KMS-11 (cell line): ENCODE data around the gene STK38L.

Experiments used
- H2AFZ ChIP-seq: fragments of 200-600 bp; sonication (generic); 2 replicates; pipeline ENCODE4 v1.6.1; 2016; ENCODE audit warnings: antibody characterized with exemption, mixed run types, low read depth
- H3K27ac ChIP-seq: fragments of 200-600 bp; sonication (generic); 2 replicates; pipeline ENCODE4 v1.6.1; 2016; ENCODE audit warnings: mild to moderate bottlenecking, mixed run types
- H3K27me3 ChIP-seq: fragments of 200-600 bp; sonication (generic); 2 replicates; pipeline ENCODE4 v1.6.1; 2017; ENCODE audit warnings: mild to moderate bottlenecking, low read depth, mixed run types, moderate library complexity; ENCODE audit not compliant: insufficient read depth
- H3K36me3 ChIP-seq: fragments of 200-600 bp; sonication (generic); 2 replicates; pipeline ENCODE4 v1.6.1; 2017; ENCODE audit warnings: mild to moderate bottlenecking, mixed run types; ENCODE audit not compliant: insufficient read depth
- H3K4me1 ChIP-seq: fragments of 200-600 bp; sonication (generic); 2 replicates; pipeline ENCODE4 v1.6.1; 2016; ENCODE audit warnings: mild to moderate bottlenecking, low read depth, mixed run types; ENCODE audit not compliant: poor library complexity, severe bottlenecking
- H3K4me2 ChIP-seq: fragments of 200-600 bp; sonication (generic); 2 replicates; pipeline ENCODE4 v1.7.0; 2016; ENCODE audit warnings: mild to moderate bottlenecking, mixed run types
- H3K4me3 ChIP-seq: fragments of 200-600 bp; sonication (generic); IDR thresholded peaks from 2 replicates; pipeline ENCODE4 v1.6.1; 2017; ENCODE audit warnings: low read depth, low read length, mixed read lengths; ENCODE audit not compliant: insufficient read depth
- H3K79me2 ChIP-seq: fragments of 200-600 bp; sonication (generic); 2 replicates; pipeline ENCODE4 v1.6.1; 2016; ENCODE audit warnings: low read depth, mixed run types; ENCODE audit not compliant: insufficient read depth
- H3K9ac ChIP-seq: fragments of 200-600 bp; sonication (generic); 2 replicates; pipeline ENCODE4 v1.6.1; 2016; ENCODE audit warnings: mild to moderate bottlenecking, mixed run types
- H4K20me1 ChIP-seq: fragments of 200-600 bp; sonication (generic); 2 replicates; pipeline ENCODE4 v1.6.1; 2016; ENCODE audit warnings: mild to moderate bottlenecking, mixed run types; ENCODE audit not compliant: insufficient read depth
- CTCF ChIP-seq: fragments of 200-600 bp; sonication (generic); conservative IDR thresholded peaks from 2 replicates; pipeline ENCODE4 v1.6.1; 2017; ENCODE audit warnings: low read depth, mild to moderate bottlenecking, antibody characterized with exemption, low read length, moderate library complexity, mixed read lengths

Gene STK38L

DNA sequence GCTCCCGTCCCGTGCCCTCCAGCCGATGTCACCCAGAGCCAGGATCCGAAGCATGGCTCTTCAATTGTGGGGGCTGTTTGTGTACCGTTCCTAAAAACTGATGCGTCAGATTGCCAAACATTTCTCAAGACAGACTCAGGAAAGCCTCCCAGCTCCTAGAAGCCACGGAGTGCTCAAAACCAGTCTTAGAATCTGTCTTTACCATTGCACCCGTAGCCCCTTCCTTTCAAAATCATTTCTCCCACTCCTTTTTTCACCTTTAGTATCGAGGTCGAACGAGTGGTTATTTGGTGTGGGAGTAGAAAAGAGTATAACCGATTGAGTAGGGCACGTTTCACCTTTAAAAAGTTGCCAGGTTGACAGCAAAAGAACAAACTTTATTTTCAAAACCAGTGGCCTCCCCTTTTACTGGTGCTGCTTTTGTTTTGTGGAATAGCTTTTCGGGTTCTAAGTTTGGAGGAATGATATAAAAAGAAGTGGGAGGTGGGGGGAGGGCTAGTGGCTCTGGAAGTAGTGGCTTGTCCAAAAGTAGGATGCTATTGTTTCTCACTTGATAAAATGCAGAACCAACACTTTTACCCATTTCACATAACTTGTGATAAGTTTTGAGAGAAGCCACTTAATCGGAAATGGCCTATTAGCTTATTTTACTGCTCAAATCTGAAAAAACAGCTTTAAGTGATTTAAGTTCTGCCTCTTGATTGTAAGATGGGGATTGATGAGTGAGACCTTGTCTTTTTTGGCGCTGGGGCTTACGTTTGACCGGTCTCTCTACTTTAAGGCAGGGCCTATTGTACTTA, 803 bp downstream of the STK38L start:
- H3K9ac ChIP-seq: peak overlapping the region; percentile 68
- H2AFZ ChIP-seq: peak overlapping the region; percentile 93
- H4K20me1 ChIP-seq: no peaks in the 10 kb centered on the region
- no peak for TF ChIP-seq CTCF
- peaks cover 48% of the 10 kb centered on the region for H3K79me2 ChIP-seq
- H3K27ac ChIP-seq: peak overlapping the region; percentile 62
- peaks cover 36% of the 10 kb centered on the region for H3K4me1 ChIP-seq
- H3K4me2 ChIP-seq: peak overlapping the region; percentile 84
- no peak overlapping the region for H3K4me3 ChIP-seq
- H3K27me3 ChIP-seq: no peaks in the 10 kb centered on the region
- no peaks in the 10 kb centered on the region for H3K36me3 ChIP-seq

GRCh38 chr12:27246141-27246540, 2.1 kb downstream of the STK38L start:
- no peaks in the 10 kb centered on the region for H4K20me1 ChIP-seq
- H2AFZ ChIP-seq: no peak overlapping the region
- peaks cover 36% of the 10 kb centered on the region for H3K4me1 ChIP-seq
- H3K36me3 ChIP-seq: no peaks in the 10 kb centered on the region
- no peaks in the 10 kb centered on the region for H3K27me3 ChIP-seq
- peaks cover 48% of the 10 kb centered on the region for H3K79me2 ChIP-seq
- no peak overlapping the region for H3K9ac ChIP-seq
- TF ChIP-seq CTCF: no peak
- H3K4me2 ChIP-seq: peak overlapping the region; percentile 84
- H3K27ac ChIP-seq: no peak overlapping the region
- no peak overlapping the region for H3K4me3 ChIP-seq

GRCh38 chr12:27246774-27247173, 2.7 kb downstream of the STK38L start:
- H3K4me3 ChIP-seq: no peak overlapping the region
- H3K27me3 ChIP-seq: no peaks in the 10 kb centered on the region
- no peak overlapping the region for H3K27ac ChIP-seq
- H3K4me1 ChIP-seq: peaks cover 36% of the 10 kb centered on the region
- no peak overlapping the region for H3K9ac ChIP-seq
- peak overlapping the region; percentile 84; the same call in 1 of the 2 replicates for H3K4me2 ChIP-seq
- no peaks in the 10 kb centered on the region for H3K36me3 ChIP-seq
- peaks cover 48% of the 10 kb centered on the region for H3K79me2 ChIP-seq
- no peak for TF ChIP-seq CTCF
- H2AFZ ChIP-seq: no peak overlapping the region
- no peaks in the 10 kb centered on the region for H4K20me1 ChIP-seq

DNA sequence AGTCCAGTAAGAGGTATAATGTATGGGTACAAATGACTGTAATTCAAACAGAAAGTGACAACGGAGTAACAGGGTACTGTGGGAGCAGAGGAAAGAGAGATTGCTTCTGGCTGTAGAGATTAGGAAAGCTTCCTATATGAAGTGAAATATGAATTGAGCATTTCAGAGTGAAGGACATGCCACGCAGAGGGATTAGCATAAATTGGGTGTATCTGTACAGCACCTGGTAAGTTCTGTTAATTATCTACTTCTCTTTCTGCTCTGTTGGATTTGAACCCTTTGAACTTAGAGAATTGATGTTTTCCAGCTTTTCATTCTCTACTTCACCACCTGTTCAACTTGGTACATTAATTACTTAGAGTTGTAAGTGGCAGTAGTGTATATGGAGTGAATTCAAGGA, 8.8 kb downstream of the STK38L start:
- Histone ChIP-seq H3K79me2 (peaks cover 14% of the 10 kb centered on the region; the same call in 1 of the 2 replicates), H3K27me3 (no peaks in the 10 kb centered on the region), H3K4me3 (no peak overlapping the region), H3K4me1 (no peaks in the 10 kb centered on the region), H2AFZ (no peak overlapping the region), H3K27ac (no peak overlapping the region), H4K20me1 (no peaks in the 10 kb centered on the region), H3K9ac (no peak overlapping the region), H3K4me2 (no peak overlapping the region), H3K36me3 (no peaks in the 10 kb centered on the region)
- no peak for TF ChIP-seq CTCF
